GM18951 (cell line): Measurements from ENCODE around the gene ICOS.

ENCODE experiments used
- POLR2A ChIP-seq: IDR thresholded peaks from 4 replicates; pipeline ENCODE4 v1.6.1; 2011; ENCODE audit warnings: mild to moderate bottlenecking; ENCODE audit not compliant: insufficient read length, insufficient read depth; ENCODE audit errors: extremely low read depth
- in situ Hi-C: fragments of 300-500 bp; cut with MboI; formaldehyde crosslinking; loops from one replicate; pipeline ENCODE4 v1.12.0; 2022; ENCODE audit warnings: low sequenced_read_pairs, mixed read lengths, inconsistent platforms; ENCODE audit not compliant: unreplicated experiment

Gene ICOS, protein sequence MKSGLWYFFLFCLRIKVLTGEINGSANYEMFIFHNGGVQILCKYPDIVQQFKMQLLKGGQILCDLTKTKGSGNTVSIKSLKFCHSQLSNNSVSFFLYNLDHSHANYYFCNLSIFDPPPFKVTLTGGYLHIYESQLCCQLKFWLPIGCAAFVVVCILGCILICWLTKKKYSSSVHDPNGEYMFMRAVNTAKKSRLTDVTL

DNA sequence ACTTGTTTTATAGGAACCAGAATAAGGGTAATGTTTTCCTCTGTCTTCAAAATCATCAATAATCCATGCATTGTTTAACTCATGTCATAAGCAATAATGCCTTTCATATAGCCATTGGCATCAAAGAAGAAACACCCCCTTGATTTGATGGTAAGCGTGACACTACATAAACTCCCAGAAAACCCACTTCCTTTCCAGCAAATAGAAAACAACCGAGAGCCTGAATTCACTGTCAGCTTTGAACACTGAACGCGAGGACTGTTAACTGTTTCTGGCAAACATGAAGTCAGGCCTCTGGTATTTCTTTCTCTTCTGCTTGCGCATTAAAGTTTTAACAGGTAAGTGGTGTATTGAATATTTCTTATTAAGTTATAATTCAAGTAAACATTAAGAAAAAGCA lies at the start of gene ICOS:
ICOS (plus strand) TSS at position 229 of the 400 bp plus-strand sequence; CDS start at position 281, 52 bp downstream.
- in situ Hi-C loops, result no loop called here
- no peak for TF ChIP-seq POLR2A

DNA sequence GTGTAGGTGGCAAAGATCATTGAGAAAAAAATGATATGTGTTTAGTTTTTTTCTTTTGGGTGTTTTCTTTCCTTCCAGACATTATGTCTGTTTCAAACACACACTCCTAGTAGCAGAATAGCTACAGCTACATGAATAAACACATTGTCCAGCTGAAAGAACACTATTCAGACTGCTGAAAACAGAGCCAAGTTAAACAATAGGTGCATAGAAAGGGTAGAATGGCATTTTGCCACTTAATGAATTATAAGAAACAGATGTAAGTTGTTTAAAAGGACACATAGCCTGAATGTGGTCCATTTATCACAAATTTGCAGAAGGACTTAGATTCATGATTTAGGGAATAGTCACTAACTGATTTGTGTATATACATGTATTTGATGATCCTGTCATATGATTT lies 48.9 kb upstream of the ICOS start:
- in situ Hi-C loops, result no loop called here
- TF ChIP-seq POLR2A, result no peak

DNA sequence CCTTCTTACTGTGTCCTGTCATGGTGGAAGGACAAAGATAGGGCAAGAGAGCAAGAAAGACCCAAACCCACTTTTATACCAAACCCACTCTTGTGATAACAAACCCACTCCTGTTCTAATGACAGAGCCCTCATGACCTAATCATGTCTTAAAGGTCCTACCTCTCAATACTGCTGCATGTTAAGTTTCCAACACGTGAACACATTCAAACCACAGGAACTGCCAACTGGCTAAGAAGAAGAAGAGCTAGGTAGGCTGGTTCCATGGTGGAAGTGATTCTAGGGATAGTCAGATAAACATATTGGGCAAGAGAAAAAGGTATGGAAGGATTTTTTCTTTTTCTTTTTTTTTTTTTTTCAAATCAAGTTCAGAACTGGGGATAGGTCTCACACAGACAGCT lies 47.0 kb upstream of the ICOS start:
- no peak for TF ChIP-seq POLR2A
- in situ Hi-C loops, result no loop called here

DNA sequence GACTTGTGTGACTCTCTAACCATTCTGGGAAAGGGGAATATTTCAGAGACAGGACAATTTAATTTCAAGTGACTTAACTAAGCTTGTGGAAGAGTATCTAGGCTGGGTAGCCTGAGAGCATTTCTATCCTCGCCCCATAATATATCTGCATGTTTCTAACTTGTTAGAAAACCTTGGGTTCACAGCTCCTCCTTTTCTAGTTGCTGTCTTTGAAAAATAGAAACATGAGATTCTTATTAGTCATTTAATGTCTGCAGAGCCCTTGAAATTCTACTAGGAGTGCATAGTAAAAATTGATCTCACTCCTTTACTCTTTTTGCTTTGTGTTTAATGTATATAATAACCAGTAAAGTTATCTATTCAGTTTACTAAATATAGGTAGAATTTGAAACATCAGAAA lies 46.6 kb upstream of the ICOS start:
- no peak for TF ChIP-seq POLR2A
- in situ Hi-C loops, result no loop called here

DNA sequence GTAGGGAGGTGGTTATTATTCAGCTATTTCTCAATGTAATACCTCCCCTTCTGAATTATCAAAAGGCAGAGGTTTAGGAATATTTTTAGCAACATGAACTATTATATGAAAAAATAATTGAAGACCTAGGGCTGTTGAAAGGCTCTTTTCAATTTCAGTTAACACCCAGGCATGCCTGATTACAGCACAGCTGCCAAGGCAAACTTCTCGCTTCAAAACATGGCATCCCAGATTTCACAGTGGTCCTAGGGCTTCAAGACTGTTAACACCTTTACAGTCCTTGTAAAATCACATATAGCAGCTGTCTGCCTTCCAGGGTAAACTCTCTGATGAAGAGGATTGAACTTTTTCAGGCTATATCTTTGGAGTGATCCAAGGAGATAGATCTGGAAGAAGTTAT lies 45.8 kb upstream of the ICOS start:
- TF ChIP-seq POLR2A, result no peak

DNA sequence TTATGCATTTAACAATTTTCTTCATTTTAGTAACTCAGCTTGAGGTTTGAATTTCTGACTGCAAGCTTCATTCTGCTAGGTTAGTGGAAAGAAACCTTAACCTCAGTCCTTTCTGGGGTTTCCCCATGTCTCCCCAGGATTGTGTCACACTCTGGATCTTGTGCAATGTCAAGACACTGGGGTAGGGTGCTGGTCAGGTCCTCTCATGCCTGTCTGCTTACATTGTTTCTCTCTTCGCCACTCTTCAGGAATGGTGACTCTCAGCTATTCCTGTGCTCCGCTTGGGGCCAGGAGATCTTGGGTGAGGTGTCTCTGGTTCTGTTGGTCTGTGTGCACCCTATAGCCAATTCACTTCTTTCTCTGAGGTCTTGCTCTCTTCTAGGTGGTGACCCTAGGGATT lies 45.1 kb upstream of the ICOS start:
- in situ Hi-C loops, result no loop called here
- no peak for TF ChIP-seq POLR2A

More for the DNA sequence above, 45.8 kb upstream of the ICOS start:
- in situ Hi-C loops, result no loop called here

DNA sequence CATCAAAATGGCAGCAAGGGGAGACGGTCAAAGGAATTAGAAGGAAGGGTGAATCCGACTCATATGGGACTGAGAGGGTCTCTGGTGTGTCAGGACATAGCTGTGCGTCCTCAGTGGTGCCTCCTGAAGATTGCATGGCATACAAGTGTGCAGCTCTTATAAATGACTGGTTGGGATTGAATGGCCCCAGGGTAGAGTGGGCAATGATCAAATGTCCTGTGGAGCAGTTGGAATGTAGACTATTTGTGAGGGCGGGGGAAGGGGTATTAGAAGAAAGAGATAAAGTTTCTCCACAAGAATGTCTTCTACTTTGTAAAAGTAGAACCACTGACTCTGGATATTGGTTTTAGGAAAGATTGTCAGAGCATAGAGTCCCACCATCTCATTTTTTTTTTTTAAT lies 44.4 kb upstream of the ICOS start:
- no peak for TF ChIP-seq POLR2A
- in situ Hi-C loops, result no loop called here

DNA sequence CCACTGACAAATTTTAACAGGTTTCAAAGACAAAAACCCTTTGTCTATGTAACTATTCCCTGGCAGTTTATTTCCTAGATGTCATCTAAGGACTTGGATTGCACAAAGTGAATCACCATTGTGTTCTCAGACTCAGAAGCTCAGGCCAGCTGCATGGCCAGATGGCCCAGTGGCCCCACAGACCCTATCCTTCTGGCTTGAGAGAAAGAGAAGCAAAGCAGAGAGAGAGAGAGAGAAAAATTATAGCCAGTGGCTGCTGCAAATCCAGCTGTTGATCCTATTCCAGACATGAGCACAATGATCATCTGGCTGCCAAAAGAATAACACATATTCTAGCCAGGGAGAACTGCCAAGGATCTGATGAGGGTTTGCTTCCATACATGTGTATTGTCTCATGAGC lies 43.2 kb upstream of the ICOS start:
- in situ Hi-C loops, result no loop called here
- TF ChIP-seq POLR2A, result no peak

DNA sequence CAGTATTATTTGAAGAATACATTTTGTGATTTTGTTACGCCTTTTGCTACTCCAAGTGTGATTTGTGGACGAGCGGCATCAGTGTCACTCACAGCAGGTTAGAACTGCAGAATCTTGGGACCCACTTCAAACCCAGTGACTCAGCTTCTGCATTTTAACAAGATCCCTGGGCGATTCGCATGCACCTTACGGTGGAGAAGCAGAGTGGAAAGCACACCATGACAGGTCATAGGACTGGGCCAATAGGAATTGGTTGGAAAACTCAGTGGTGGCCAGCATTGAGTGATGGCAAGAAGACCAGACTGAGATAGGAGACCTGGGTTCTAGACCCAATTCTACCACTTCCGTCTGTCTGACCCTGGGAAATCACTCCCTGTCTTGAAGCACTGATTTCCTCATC lies 42.7 kb upstream of the ICOS start:
- TF ChIP-seq POLR2A, result no peak
- in situ Hi-C loops, result no loop called here

DNA sequence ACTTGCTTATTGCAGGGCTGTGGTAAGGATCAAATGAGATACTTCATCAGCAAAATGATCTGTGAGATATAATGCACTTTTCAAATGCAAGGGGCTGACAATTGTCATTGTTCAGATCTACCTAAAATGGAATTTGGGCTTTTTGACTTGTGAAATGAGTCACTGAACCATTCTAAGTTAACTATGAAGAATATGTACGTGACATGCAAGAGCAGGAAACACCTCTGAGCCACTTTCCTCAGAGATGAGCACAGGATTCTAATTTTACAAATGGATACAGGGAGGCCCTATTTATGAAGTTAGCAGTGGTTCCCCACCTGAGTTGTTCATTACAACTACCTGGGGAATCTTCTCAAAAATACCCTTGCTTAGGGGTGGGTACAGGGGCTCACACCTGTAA lies 42.3 kb upstream of the ICOS start:
- in situ Hi-C loops, result no loop called here
- TF ChIP-seq POLR2A, result no peak

DNA sequence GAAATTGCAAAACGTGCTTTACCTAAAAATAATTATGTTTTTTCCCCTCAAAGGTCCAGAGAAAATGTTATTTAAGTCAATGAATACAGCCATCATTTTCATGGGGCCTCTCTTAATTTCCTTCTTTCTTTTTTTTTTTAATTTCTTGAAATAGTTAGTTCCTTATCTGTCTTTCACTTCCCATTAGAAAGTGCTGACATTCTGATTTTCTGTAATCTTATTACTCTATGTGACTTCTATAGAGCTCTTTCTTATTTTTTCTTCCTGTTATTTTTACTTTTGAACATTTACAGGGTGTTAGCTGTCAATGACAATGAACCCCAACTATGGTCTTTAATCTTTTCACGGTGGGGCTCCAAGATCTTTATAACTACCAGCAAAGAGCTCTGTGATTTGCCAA lies 39.0 kb upstream of the ICOS start:
- in situ Hi-C loops, result no loop called here
- TF ChIP-seq POLR2A, result no peak

DNA sequence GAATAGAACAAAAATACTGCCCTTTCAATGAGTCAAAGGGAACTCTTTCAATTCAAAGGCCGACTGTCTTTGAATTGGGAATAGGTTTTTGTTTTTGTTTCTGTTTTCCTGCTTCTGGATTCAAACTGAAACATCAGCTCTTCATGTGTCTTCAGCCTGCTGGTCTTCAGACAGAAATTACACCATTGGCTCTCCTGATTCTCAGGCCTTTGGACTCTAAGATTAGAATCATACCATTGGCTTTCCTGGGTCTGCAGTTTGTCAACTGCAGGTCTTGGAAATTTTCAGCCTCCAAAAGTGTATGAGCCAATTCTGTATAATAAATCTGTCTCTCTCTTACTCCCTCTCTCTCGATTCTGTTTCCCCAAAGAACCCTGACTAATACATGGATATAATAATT lies 37.9 kb upstream of the ICOS start:
- TF ChIP-seq POLR2A, result no peak
- in situ Hi-C loops, result no loop called here

DNA sequence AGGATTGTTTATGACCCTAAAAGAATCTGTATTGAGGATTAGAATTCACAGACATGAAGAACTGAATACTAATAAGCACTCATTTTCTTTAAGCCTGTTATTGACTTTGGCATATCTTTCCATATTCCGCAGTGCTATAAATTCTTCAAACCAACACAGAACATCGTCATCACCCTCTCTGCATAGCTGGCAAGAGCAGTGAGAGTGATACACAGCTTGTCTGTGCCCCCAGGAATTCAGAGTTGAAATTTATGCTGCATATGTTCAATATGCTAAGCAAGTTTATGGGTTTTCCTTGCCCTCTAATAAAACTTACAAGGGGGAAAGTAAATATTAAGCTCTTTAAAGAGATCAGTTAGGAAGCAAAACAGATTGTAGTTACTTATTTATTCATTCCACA lies 36.3 kb upstream of the ICOS start:
- in situ Hi-C loops, result no loop called here
- TF ChIP-seq POLR2A, result no peak

DNA sequence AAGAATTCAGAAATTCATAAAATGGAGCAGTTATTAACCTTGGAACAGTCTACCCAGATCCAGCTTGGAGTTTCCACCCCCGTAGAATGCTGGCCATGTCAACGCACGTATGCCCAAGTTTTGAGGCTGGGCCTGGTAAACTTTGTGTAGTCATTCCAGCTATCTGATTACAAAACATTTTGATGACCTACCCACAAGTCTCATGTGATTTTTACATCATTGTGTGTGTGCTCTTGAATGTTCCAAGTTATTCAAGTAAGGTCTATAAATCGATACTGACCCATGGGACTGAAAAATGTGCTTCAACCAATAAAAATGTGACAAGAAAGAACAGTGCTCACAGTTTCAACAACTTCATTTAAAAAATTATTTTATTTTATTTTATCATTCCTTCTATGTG lies 32.5 kb upstream of the ICOS start:
- in situ Hi-C loops, result no loop called here
- TF ChIP-seq POLR2A, result no peak

DNA sequence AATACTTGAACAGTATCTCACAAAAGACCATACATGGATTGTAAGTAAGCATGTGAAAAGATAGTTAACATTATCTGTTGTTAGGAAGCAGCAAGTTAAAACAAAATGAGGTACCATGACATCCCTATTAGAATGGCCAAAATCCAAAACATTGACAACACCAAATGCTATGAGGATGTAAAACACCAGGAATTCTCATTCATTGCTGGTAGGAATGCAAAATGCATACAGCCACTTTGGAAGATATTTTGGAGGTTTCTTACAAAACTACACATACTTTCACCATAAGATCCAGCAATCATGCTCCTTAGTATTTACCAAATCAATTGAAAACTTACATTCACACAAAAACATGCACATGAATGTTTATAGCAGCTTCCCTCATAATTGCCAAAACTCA lies 30.9 kb upstream of the ICOS start:
- no peak for TF ChIP-seq POLR2A
- in situ Hi-C loops, result no loop called here
